MV-4-11 (cell line): ENCODE data around the gene EEIG2.
"Not testable (repeated sequence)": the region's sequence is repeated elsewhere in the genome, so short reads cannot be mapped to it uniquely, and the experiment has no call there.

Source experiments
- DNase-seq: peaks from one replicate; lab custom pipeline; 2025; lab: John Stamatoyannopoulos, UW

Gene EEIG2

DNA sequence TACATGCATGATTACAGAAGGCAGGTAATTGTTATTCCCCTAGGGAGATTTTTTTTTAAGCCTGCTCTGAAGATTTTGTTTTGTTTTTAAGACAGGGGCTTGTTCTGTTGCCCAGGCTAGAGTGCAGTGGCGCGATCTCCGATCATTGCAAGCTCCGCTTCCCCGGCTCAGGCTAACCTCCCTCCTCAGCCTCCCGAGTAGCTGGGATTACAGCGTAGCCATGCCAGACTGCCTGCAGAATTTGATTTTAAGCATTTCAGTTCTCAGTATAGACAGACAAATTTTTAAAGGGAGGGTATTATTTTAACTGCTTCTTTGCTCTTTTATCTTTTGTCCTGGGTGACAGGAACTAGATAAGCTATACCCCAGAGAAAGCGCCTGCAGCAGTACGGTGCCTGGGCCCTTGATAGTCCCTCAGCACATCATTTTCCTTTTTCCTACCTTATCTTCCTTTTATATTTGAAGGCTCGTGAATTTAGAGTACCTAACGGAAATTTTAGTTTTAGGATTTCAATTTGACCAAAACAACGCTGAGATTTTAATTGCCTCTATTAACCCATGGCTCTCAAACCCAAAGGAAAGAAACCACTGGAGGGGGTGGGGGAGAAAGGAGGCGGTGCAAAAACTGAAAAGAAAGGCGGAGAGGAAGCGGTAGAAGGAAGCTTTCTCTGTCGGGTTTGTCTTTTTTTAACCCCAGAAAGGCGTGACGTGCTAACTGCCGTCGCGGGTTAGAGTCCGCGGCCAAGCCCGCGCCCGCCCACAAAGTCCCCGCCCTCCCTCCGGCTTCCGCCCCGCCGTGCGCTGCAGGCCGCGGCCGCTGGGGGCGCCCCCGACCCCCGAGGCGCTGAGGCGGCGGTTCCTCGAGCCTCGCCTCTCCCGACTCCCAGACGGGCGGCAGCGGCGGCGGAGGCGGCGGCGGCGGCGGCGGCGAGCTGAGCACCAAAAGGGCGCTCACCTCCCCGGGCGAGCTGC lies at the start of gene EEIG2:
Gene EEIG2 (plus strand): TSS at position 886 of the 972 bp plus-strand sequence. CDS start 329 bp downstream, outside the sequence.
- DNase-seq, result peak; percentile 94

DNA sequence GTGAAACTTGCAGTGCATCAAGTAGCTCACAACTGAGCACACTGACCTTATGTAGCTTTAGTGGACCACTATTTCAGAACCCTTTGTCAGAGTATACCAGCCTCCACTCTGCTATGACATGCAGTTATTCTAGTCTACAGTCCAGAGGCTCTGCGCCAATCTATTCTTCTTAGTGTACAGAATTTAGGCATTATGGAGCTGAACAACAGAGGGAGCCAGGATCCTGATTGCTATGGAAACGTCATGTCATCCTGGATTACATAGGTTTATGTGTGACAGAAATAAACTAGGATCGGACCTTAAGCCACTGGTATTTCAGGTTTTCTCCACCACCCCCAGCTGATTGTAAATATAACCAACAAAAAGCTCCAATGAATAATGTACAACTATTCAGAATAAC lies 48.1 kb upstream of the EEIG2 start:
- DNase-seq, result no peak

DNA sequence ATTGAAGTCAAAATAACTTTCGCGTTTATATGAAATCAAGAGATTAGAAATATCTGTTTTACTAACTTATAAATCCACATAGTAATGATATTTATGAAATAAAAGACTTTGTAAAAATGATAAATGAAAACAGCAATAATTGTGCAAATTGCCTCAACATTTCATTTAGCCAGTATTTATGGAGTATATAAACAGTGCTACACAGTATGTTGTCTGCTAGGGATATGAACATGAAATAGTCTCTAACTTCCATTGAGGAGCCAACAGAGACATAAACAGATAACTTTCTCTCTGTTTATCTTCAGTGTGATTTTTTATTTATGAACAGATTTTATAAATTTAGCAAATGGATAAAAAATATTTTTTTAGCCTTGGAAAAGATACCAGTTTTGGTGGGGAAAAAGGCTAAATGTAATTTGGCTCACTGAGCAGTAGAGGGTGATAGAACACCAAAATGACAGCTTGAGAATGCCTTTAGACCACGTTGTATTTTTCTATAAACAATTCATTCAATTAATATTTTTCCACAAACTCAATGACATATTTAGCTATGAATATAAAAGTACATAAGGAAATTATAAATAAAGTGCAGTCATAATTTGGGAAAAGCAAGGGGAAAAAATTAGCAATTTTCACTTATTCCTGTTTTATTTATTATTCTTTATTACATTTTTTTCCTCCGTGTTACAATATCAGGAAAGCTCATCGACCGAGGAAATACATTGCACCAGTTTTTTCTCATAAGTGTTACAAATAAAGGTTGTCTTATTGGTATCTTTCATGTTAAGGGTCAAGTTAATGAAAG lies 47.5 kb upstream of the EEIG2 start:
- peak; percentile 34 for DNase-seq

DNA sequence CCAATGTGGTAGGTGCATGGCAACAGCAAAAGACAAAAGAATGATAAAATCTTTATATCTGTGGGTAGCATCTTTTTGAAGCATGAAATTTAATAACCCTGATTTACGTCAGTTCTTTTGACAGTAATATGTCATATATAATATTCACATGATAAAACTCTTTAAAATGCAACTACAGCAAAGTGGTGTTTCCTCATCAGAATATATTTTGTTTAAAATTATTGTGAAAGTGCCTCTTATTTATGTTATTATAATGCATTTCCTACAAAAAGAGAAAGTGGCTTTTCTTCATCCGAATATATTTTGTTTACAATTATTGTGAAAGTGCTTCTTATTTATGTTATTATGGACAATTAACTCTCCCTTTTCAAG lies 46.9 kb upstream of the EEIG2 start:
- no peak for DNase-seq

DNA sequence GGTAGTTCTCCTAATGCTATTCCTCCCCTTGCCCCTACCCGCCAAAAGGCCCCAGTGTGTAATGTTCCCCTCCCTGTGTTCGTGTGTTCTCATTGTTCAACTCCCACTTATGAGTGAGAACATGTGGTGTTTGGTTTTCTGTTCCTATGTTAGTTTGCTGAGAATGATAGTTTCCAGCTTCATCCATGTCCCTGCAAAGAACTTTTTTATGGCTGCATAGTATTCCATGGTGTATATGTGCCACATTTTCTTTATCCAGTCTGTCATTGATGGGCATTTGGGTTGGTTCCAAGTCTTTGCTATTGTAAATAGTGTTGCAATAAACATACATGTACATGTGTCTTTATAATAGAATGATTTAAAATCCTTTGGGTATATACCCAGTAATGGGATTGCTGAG lies 46.0 kb upstream of the EEIG2 start:
- DNase-seq, result not testable (repeated sequence)

DNA sequence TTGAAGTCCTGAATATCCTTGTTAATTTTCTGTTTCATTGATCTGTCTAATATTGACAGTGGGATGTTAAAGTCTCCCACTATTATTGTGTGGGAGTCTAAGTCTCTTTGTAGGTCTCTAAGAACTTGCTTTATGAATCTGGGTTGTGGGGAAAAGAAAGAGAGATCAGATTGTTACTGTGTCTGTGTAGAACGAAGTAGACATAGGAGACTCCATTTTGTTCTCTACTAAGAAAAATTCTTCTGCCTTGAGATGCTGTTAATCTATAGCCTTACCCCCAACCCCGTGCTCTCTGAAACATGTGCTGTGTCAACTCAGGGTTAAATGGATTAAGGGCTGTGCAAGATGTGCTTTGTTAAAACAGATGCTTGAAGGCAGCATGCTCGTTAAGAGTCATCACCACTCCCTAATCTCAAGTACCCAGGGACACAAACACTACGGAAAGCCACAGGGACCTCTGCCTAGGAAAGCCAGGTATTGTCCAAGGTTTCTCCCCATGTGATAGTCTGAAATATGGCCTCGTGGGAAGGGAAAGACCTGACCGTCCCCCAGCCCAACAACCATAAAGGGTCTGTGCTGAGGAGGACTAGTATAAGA lies 42.5 kb upstream of the EEIG2 start:
- DNase-seq, result not testable (repeated sequence)

DNA sequence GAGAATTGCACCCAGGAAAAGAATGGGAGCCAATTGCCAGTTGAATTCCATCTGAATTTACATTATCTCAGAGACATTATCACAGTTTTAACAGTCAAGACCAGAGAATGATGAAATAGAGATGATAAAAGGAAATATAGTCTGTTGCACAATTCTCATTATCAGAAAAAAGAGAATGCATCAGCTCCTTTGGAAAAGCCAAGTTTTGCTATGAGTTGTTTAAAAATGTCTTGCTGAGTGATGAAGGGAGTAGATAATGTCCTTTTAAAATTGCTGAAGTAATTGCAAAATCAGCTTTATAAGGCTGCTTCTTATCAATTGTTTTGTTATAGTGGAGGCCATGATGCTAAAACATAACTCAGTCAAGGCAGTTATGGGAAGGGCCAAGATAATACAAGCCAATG lies 37.9 kb upstream of the EEIG2 start:
- peak; percentile 47 for DNase-seq

DNA sequence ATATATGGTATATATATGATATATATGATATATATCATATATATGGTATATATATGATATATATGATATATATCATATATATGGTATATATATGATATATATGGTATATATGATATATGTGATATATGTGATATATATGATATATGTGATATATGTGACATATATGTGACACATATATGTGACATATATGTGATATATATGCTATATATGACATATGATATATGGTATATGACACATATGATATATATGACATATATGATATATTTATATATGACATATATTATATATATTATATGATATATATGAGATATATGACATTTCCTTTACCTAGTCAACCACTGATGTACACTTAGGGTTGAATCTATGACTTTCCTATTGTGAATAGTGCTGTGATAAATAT lies 36.1 kb upstream of the EEIG2 start:
- no peak for DNase-seq

DNA sequence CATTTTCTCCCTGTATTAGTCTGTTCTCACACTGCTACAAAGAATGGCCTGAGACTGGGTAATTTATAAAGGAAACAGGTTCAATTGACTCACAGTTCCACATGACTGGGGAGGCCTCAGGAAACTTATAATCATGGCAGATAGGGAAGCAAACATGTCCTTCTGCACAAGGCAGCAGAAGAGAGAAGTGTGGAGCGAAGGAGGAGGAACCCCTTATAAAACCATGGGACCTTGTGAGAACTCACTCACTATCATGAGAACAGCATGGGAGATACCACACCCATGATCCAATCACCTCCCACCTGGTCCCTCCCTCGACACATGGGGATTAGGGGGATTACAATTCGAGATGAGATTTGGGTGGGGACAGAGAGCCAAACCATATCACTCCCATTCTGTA lies 35.2 kb upstream of the EEIG2 start:
- DNase-seq, result no peak

DNA sequence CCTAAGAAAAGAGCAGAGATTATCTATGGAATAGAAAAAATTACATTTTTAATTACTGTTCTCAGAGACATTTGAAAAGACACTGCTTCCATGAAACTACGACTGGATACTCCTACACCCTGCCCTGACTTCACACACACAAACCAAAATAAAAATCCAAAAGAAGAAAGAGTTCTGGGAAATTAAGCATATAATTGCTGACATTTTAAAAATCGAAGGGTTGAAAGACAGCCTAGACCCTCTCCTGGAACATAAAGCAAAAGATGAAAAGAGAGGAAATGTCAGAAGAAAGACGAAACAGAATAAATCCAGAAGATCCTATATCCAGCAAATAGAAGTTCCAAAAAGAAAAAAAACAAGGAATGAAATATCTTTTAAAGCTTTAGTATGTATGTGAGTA lies 32.8 kb upstream of the EEIG2 start:
- no peak for DNase-seq

DNA sequence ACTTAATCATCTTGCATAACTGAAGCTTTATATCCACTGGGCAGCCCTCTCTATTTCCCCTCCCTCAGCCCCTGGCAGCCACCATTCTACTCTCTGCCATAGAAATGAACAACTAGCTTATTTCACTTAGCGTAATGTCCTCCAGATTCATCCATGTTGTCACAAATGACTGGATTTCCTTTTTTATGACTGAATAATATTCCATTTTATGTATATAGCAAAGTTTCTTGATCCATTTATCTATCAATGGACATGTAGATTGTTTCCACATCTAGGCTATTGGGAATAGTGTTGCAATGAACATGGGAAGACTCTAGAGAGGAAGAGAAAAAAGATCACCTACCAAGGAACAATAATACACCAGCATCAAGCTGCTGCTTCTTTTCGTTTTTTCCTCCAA lies 32.1 kb upstream of the EEIG2 start:
- no peak for DNase-seq

DNA sequence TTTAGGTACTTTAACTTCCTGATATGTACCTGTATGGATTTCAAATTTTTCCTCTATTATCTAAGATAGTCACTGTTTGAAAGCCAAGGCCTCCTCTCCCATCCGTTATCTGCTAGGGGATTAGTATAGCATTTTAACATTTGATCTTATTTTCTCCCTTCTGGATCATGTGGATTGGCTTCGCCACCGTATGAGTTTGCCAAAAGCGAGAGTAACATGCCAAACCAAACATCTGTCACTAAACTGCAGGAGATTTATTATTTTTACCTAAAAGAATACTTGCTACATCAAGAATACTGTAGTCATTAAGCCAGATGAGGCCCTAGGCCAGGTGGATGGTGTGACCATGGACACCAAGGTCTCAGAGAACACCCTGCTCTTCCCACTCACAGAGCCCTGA lies 28.5 kb upstream of the EEIG2 start:
- DNase-seq, result no peak

DNA sequence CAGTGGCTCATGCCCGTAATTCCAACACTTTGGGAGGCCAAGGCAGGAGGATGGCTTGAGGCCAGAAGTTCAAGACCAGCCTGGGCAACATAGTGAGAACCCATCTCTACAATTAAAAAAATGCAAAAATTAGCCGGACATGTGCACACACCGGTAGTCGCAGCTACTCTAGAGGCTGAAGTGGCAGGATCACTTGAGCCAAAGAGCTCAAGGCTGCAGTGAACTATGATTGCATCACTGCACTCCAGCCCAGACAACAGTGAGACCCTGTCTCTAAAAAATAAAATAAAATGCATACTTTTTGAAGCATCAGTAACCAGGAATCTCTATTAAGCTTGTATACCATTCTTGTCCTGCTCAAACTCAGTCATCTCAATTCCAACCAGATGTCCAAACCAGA lies 27.2 kb upstream of the EEIG2 start:
- no peak for DNase-seq

DNA sequence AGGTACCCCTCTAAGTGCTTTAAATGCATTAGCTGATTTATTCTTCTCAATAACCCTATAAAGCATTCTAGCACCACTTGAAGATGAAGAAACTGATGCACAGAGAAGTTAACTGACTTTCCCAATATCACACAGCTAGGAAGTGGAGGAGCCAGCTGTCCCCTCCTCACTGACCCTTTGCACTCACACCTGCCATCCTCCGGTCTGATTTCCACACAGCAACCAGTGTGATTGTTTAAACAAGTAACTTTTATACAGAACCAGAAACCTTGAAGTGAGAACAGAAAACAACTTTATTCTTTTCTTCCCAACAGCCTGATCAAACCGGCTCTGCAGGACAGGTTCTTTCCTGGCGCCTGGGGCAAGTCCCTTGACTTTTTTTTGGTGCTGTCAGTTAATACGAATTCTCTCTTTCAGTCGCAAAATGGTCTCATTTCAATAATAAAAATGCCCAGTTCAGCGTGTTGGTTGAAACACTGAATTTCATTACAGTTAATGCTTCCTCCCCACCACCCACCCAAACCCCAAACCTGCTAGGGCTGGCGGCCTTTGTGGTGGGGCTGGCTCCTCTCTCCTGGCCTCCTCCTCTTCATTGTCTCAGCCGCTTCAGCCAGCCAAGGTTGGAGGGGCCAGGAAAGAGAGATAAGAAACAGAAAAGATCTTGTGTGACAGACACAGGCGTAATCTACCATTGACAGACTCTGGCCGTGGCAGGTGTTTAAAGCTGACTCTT lies 26.4 kb upstream of the EEIG2 start:
- no peak for DNase-seq

DNA sequence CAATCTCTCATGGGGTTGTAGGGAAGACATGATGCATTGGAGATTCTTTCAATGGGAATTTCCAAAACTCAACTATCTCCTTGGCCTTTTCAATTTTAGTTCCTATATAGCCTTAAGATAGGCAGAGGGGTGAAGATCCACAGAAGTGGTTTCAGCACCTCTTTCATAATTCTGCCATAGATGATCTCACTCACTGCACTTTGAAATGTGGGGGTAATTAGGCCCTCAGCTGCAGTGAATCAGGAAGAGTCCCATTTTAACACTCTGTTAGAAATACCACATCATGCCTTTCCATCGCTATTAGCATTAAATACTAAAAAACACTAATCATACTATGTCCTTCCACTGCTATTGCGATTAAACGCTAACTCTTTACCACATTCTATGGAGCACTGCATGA lies 25.1 kb upstream of the EEIG2 start:
- DNase-seq, result peak; percentile 14

DNA sequence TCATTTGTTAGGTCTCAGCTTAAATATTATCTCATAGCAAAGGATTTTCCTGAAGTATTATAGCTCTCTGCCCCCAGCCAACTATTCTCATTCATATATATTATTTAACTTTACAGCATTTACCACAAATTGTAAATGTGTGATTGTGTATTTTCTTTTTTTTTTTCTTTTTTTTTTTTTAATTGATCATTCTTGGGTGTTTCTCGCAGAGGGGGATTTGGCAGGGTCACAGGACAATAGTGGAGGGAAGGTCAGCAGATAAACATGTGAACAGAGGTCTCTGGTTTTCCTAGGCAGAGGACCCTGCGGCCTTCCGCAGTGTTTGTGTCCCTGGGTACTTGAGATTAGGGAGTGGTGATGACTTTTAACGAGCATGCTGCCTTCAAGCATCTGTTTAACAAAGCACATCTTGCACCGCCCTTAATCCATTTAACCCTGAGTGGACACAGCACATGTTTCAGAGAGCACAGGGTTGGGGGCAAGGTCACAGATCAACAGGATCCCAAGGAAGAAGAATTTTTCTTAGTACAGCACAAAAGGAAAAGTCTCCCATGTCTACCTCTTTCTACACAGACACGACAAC lies 24.5 kb upstream of the EEIG2 start:
- DNase-seq, result not testable (repeated sequence)

DNA sequence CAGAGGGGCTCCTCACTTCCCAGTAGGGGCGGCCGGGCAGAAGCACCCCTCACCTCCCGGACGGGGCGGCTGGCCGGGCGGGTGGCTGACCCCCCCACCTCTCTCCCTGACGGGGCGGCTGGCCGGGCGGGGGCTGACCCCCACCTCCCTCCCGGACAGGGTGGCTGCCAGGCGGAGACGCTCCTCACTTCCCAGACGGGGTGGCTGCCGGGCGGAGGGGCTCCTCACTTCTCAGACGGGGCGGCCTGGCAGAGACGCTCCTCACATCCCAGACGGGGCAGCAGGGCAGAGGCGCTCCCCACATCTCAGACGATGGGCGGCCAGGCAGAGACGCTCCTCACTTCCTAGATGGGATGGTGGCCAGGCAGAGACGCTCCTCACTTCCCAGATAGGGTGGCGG lies 23.9 kb upstream of the EEIG2 start:
- DNase-seq, result not testable (repeated sequence)

DNA sequence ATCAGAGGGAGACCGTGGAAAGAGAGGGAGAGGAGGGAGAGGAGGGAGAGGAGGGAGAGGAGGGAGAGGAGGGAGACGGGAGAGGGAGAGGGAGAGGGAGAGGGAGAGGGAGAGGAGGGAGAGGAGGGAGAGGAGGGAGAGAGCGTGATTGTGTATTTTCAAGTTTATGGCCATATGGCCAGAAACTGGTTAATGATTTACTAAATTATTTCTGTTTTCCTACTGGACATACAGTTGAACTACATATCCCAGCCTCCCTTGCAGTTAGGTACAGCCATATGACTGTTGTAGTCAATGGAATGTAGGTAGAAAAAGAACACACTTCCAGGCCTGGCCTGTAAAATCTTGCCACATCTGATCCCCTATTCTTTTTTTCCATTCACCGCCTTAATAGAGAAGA lies 23.1 kb upstream of the EEIG2 start:
- not testable (repeated sequence) for DNase-seq

DNA sequence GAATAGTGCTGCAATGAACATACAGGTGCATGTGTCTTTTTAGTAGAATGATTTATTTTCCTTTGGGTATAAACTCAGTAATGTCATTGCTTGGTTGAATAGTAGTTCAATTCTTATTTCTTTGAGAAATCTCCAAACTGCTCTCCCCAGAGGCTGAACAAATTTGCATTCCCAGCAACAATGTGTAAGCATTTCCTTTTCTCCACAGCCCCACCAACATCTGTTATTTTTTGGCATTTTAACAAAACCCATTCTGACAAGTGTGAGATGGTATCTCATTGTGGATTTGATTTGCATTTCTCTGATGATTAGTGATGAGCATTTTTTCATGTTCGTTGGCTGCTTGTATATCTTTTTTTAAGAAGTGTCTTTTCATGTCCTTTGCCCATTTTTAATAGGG lies 21.9 kb upstream of the EEIG2 start:
- DNase-seq, result no peak

DNA sequence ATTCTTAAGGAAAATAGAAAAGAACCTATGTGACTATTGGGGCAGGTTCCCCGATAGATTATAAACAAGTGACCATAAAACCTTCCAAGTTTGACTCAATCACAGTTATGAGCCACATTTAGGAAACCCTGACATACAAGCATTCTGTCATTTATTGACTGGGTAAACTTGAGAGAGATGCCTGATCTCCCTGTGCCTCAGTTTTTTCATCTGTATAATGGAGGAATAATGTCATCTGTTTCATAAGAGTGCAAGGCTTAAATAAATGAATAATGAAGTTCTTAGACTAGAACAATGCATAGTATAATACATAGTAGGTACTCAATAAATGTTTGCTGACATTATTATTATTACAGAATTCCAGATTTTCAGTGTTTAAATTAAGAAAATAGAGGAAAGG lies 18.9 kb upstream of the EEIG2 start:
- DNase-seq, result no peak

DNA sequence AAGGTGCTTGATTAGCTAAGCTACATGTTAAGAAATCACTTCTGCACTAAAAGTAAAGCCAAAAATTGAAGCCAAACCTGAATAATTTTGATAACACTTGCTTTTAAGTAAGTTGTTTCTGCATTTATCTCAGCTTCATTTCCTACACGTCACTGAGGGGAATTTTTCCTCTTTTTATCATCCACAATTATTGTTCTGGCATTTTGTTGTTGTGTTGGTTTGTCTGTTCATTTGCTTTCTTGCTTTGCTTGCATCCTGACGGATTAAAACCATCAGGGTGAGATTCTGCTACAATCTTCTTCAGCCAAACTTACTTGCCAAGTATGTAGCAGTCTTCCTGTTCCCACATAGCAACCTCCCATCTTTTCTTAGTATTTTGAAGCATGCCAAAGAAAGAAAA lies 18.0 kb upstream of the EEIG2 start:
- DNase-seq, result no peak

DNA sequence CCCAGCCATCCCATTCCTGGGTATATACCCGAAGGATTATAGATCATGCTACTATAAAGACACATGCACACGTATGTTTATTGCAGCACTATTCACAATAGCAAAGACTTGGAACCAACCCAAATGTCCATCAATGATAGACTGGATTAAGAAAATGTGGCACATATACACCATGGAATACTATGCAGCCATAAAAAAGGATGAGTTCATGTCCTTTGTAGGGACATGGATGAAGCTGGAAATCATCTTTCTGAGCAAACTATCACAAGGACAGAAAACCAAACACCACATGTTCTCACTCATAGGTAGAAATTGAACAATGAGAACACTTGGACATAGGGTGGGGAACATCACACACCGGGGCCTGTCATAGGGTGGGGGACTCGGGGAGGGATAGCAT lies 12.4 kb upstream of the EEIG2 start:
- not testable (repeated sequence) for DNase-seq
